Measurements from ENCODE around the gene RRM2.

GRCh38 chr2:10086950-10087349 is 35.6 kb upstream of the RRM2 start:
- no peak for TF ChIP-seq CTCF (IDR thresholded peaks at IDR 0.05)
- no peak for TF ChIP-seq EP300 (IDR thresholded peaks at IDR 0.05)
- TF ChIP-seq POLR2A (IDR thresholded peaks at IDR 0.05): no peak

Data from ovary (tissue), 3 donors.